ENCODE measurements around the gene PSORS1C2.
A peak's percentile ranks its signal among the peaks of the same experiment; 100 is the strongest.

Gene PSORS1C2

GRCh38 chr6:31112478-31112877, 26.4 kb downstream of the PSORS1C2 start, which contains the start of gene C6orf15:
C6orf15 (minus strand) TSS chr6:31112575; CDS start chr6:31112555, 20 bp downstream.
- DNase-seq, result no peak

GRCh38 chr6:31111712-31112111, 27.2 kb downstream of the PSORS1C2 start:
- no peak for DNase-seq

- DNase-seq, result no peak
These were observed 27.9 kb downstream of the PSORS1C2 start for GRCh38 chr6:31110825-31111582.

GRCh38 chr6:31107052-31107451, 31.8 kb downstream of the PSORS1C2 start:
- DNase-seq, result no peak

- DNase-seq, result no peak
These were observed 35.7 kb downstream of the PSORS1C2 start for GRCh38 chr6:31103136-31103535.

GRCh38 chr6:31098449-31098938, 40.4 kb downstream of the PSORS1C2 start:
- no peak for DNase-seq

- DNase-seq, result no peak
These were observed 42.2 kb downstream of the PSORS1C2 start for GRCh38 chr6:31096656-31097055.

- no peak for DNase-seq
These were observed 42.7 kb downstream of the PSORS1C2 start for GRCh38 chr6:31096215-31096614.

GRCh38 chr6:31094389-31094881, 44.4 kb downstream of the PSORS1C2 start:
- no peak for DNase-seq

GRCh38 chr6:31092769-31093505, 45.9 kb downstream of the PSORS1C2 start:
- DNase-seq, result peak; percentile 35

GRCh38 chr6:31092238-31092637, 46.6 kb downstream of the PSORS1C2 start:
- no peak for DNase-seq

GRCh38 chr6:31091680-31092079, 47.2 kb downstream of the PSORS1C2 start:
- DNase-seq, result no peak

- no peak for DNase-seq
These were observed 47.9 kb downstream of the PSORS1C2 start for GRCh38 chr6:31090973-31091364.

- no peak for DNase-seq
These were observed 48.4 kb downstream of the PSORS1C2 start for GRCh38 chr6:31090275-31090972.

Data from midbrain (tissue), 1 donor.